ENCODE data around the gene ADAMTSL1. TPM values are rescaled to one million over a fixed set of nuclear protein-coding genes. Genes with fewer than 3 reads are reported as not detected.

Gene ADAMTSL1
- total and polyA plus RNA-seq, 2 experiments from 2014 or later: 2.3 to 5.0 TPM

- Histone ChIP-seq H3K79me2 (replicated peaks; ENCODE audit: insufficient read depth) (no peaks in the 10 kb centered on the region), H3F3A (replicated peaks; ENCODE audit: low read depth) (no peaks in the 10 kb centered on the region), H4K20me1 (replicated peaks; ENCODE audit: insufficient read depth) (no peaks in the 10 kb centered on the region), H3K9me2 (ENCODE audit: insufficient read depth) (no peaks in the 10 kb centered on the region), H3K27ac (ENCODE audit: low read depth) (no peak overlapping the region), H3K4me2 (no peak overlapping the region), H2AFZ (no peak overlapping the region), H3K4me1 (ENCODE audit: insufficient read depth) (no peaks in the 10 kb centered on the region), H3K27me3 (ENCODE audit: insufficient read depth) (no peaks in the 10 kb centered on the region), H3K36me3 (ENCODE audit: insufficient read depth) (no peaks in the 10 kb centered on the region), H3K4me3 (no peak overlapping the region)
- Mint-ChIP-seq H3K36me3 (ENCODE audit: low read depth) (no peaks in the 10 kb centered on the region), H3K4me3 (no peak overlapping the region), H3K4me1 (no peaks in the 10 kb centered on the region), H3K27me3 (ENCODE audit: insufficient read depth, low read depth, poor library complexity) (no peaks in the 10 kb centered on the region), H3K9me3 (no peaks in the 10 kb centered on the region), H3K27ac (no peak overlapping the region)
- TF ChIP-seq, protein P1, sequence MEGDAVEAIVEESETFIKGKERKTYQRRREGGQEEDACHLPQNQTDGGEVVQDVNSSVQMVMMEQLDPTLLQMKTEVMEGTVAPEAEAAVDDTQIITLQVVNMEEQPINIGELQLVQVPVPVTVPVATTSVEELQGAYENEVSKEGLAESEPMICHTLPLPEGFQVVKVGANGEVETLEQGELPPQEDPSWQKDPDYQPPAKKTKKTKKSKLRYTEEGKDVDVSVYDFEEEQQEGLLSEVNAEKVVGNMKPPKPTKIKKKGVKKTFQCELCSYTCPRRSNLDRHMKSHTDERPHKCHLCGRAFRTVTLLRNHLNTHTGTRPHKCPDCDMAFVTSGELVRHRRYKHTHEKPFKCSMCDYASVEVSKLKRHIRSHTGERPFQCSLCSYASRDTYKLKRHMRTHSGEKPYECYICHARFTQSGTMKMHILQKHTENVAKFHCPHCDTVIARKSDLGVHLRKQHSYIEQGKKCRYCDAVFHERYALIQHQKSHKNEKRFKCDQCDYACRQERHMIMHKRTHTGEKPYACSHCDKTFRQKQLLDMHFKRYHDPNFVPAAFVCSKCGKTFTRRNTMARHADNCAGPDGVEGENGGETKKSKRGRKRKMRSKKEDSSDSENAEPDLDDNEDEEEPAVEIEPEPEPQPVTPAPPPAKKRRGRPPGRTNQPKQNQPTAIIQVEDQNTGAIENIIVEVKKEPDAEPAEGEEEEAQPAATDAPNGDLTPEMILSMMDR (conservative IDR thresholded peaks at IDR 0.05; ENCODE audit: low read depth in 2 of 2): no peak
- no peak for TF ChIP-seq POLR2AphosphoS5 (IDR thresholded peaks at IDR 0.05; ENCODE audit: low read depth)
- no peak for TF ChIP-seq CREB1 (CRISPR knock-in tag; IDR thresholded peaks at IDR 0.05; ENCODE audit: low read depth)
- TF ChIP-seq EZH2 (IDR thresholded peaks at IDR 0.05; ENCODE audit: low read depth, unreplicated experiment): no peak
- TF ChIP-seq NANOG (IDR thresholded peaks at IDR 0.05; ENCODE audit: borderline replicate concordance): no peak
- no peak for TF ChIP-seq ETS1 (IDR thresholded peaks at IDR 0.05)
- no peak for TF ChIP-seq EZH2phosphoT487 (IDR thresholded peaks at IDR 0.05; ENCODE audit: unreplicated experiment)
- no peak for TF ChIP-seq JUNB (IDR thresholded peaks at IDR 0.05; ENCODE audit: unreplicated experiment)
- no peak for TF ChIP-seq ZNF114 (CRISPR knock-in tag; IDR thresholded peaks at IDR 0.05)
- TF ChIP-seq, protein P2, sequence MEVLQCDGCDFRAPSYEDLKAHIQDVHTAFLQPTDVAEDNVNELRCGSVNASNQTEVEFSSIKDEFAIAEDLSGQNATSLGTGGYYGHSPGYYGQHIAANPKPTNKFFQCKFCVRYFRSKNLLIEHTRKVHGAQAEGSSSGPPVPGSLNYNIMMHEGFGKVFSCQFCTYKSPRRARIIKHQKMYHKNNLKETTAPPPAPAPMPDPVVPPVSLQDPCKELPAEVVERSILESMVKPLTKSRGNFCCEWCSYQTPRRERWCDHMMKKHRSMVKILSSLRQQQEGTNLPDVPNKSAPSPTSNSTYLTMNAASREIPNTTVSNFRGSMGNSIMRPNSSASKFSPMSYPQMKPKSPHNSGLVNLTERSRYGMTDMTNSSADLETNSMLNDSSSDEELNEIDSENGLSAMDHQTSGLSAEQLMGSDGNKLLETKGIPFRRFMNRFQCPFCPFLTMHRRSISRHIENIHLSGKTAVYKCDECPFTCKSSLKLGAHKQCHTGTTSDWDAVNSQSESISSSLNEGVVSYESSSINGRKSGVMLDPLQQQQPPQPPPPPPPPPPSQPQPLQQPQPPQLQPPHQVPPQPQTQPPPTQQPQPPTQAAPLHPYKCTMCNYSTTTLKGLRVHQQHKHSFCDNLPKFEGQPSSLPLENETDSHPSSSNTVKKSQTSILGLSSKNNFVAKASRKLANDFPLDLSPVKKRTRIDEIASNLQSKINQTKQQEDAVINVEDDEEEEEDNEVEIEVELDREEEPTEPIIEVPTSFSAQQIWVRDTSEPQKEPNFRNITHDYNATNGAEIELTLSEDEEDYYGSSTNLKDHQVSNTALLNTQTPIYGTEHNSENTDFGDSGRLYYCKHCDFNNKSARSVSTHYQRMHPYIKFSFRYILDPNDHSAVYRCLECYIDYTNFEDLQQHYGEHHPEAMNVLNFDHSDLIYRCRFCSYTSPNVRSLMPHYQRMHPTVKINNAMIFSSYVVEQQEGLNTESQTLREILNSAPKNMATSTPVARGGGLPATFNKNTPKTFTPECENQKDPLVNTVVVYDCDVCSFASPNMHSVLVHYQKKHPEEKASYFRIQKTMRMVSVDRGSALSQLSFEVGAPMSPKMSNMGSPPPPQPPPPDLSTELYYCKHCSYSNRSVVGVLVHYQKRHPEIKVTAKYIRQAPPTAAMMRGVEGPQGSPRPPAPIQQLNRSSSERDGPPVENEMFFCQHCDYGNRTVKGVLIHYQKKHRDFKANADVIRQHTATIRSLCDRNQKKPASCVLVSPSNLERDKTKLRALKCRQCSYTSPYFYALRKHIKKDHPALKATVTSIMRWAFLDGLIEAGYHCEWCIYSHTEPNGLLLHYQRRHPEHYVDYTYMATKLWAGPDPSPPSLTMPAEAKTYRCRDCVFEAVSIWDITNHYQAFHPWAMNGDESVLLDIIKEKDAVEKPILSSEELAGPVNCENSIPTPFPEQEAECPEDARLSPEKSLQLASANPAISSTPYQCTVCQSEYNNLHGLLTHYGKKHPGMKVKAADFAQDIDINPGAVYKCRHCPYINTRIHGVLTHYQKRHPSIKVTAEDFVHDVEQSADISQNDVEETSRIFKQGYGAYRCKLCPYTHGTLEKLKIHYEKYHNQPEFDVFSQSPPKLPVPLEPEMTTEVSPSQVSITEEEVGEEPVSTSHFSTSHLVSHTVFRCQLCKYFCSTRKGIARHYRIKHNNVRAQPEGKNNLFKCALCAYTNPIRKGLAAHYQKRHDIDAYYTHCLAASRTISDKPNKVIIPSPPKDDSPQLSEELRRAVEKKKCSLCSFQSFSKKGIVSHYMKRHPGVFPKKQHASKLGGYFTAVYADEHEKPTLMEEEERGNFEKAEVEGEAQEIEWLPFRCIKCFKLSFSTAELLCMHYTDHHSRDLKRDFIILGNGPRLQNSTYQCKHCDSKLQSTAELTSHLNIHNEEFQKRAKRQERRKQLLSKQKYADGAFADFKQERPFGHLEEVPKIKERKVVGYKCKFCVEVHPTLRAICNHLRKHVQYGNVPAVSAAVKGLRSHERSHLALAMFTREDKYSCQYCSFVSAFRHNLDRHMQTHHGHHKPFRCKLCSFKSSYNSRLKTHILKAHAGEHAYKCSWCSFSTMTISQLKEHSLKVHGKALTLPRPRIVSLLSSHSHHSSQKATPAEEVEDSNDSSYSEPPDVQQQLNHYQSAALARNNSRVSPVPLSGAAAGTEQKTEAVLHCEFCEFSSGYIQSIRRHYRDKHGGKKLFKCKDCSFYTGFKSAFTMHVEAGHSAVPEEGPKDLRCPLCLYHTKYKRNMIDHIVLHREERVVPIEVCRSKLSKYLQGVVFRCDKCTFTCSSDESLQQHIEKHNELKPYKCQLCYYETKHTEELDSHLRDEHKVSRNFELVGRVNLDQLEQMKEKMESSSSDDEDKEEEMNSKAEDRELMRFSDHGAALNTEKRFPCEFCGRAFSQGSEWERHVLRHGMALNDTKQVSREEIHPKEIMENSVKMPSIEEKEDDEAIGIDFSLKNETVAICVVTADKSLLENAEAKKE (CRISPR knock-in tag; IDR thresholded peaks at IDR 0.05): no peak
- TF ChIP-seq ZNF331 (CRISPR knock-in tag; IDR thresholded peaks at IDR 0.05; ENCODE audit: low read depth): no peak
- TF ChIP-seq, protein P3, sequence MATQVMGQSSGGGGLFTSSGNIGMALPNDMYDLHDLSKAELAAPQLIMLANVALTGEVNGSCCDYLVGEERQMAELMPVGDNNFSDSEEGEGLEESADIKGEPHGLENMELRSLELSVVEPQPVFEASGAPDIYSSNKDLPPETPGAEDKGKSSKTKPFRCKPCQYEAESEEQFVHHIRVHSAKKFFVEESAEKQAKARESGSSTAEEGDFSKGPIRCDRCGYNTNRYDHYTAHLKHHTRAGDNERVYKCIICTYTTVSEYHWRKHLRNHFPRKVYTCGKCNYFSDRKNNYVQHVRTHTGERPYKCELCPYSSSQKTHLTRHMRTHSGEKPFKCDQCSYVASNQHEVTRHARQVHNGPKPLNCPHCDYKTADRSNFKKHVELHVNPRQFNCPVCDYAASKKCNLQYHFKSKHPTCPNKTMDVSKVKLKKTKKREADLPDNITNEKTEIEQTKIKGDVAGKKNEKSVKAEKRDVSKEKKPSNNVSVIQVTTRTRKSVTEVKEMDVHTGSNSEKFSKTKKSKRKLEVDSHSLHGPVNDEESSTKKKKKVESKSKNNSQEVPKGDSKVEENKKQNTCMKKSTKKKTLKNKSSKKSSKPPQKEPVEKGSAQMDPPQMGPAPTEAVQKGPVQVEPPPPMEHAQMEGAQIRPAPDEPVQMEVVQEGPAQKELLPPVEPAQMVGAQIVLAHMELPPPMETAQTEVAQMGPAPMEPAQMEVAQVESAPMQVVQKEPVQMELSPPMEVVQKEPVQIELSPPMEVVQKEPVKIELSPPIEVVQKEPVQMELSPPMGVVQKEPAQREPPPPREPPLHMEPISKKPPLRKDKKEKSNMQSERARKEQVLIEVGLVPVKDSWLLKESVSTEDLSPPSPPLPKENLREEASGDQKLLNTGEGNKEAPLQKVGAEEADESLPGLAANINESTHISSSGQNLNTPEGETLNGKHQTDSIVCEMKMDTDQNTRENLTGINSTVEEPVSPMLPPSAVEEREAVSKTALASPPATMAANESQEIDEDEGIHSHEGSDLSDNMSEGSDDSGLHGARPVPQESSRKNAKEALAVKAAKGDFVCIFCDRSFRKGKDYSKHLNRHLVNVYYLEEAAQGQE (IDR thresholded peaks at IDR 0.05; ENCODE audit: unreplicated experiment): no peak
- TF ChIP-seq STAT1 (IDR thresholded peaks at IDR 0.05; ENCODE audit: unreplicated experiment): no peak
- DNase-seq (ENCODE audit: low spot score) (no peak), ATAC-seq (no peak)
Measured at GRCh38 chr9:18722882-18723281, 248.9 kb downstream of the ADAMTSL1 start.
